DMS 273 treated with DMSO at 0.1 percent for 48 hours (cell line): ENCODE data around the gene PBLD.

Source experiments
- DNase-seq: peaks from one replicate; lab custom pipeline; 2025; lab: John Stamatoyannopoulos, UW

The PBLD gene

DNA sequence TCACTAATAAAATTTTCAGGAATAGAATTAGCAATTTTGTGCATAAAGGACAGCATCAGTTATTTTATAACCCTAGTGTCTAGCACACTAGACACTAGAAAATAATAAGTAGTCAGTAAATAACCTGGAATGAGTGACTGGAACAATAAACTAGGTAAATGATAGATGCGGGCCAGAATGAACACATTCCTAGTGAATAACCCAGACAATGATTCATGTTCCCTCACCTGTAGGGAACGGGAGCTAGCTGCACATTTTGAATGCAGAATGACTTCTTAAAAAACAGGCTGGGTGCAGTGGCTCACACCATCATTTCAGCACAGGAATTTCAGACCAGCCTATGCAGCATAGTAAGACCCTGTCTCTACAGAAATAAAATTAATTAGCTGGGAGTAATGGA is 97.6 kb downstream of the PBLD start:
- no peak for DNase-seq

DNA sequence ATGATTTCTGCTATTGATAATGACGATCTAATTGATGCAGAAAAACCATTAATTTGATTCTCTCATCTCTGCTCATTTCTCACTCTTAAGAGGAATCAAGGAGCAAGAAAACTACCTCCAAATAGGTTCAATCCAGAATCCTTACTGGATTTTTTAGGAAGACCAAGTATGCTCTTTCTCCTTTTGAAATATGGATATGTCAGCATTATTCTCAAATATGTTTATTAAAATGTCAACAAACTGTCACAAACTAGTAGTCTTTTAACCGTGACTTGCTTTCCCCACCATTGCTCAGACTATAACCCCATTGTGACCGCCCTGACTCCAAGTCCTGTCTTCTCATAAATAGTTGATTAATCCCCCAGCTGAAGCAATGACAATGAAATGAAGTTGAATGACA is 99.7 kb downstream of the PBLD start:
- no peak for DNase-seq
